ENCODE results near the gene ARHGAP22. TPM values are rescaled to one million over a fixed set of nuclear protein-coding genes. Genes with fewer than 3 reads are reported as not detected.

ARHGAP22 gene
- total RNA-seq, 1 donor = 45.6 TPM

DNA sequence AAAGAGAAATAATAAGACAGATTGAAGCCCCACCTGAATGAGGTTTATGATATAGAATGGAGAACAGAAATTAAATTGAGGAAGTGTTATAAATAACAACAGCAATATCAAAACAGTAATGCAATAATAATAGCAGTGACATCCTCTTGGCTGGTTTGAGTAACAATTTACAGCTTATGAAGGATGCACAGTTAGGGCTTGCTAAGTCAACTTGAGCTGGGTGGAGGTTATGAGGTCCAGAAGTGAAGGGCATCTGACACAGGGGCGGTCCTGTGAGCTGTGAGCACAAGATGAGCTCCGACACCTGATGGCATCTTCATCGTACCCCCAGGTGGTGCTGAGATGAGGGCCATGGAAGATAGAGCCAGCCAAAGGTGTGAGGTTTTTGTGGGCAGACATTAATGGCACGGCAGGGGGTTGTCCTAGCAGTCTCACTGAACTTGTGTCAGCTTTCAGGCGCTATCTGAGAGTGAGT is 30.5 kb downstream of the ARHGAP22 start:
- DNase-seq (ENCODE audit: insufficient read length, low spot score, missing footprints) = no peak

GRCh38 chr10:48573045-48573444 is 31.8 kb downstream of the ARHGAP22 start:
- DNase-seq (ENCODE audit: insufficient read length, low spot score, missing footprints) = no peak
- Histone ChIP-seq H4K20me1 (ENCODE audit: insufficient read depth, low read length) (peaks cover 27% of the 10 kb centered on the region), H3K4me3 (ENCODE audit: insufficient read depth, low read length) (no peak overlapping the region), H3K79me2 (ENCODE audit: insufficient read depth, low read length) (peaks cover 96% of the 10 kb centered on the region), H3K27me3 (ENCODE audit: insufficient read depth, low read length) (no peaks in the 10 kb centered on the region), H3K27ac (ENCODE audit: low read depth, low read length) (peak overlapping the region; percentile 26), H3K4me1 (ENCODE audit: insufficient read depth, low read length) (peaks cover 10% of the 10 kb centered on the region), H2AFZ (ENCODE audit: low read length) (no peak overlapping the region), H3K9me3 (ENCODE audit: low read depth, low read length) (no peaks in the 10 kb centered on the region), H3K36me3 (ENCODE audit: insufficient read depth, low read length) (peaks cover 31% of the 10 kb centered on the region), H3K4me2 (ENCODE audit: insufficient read depth, low read length) (no peak overlapping the region)
- TF ChIP-seq, protein P1, sequence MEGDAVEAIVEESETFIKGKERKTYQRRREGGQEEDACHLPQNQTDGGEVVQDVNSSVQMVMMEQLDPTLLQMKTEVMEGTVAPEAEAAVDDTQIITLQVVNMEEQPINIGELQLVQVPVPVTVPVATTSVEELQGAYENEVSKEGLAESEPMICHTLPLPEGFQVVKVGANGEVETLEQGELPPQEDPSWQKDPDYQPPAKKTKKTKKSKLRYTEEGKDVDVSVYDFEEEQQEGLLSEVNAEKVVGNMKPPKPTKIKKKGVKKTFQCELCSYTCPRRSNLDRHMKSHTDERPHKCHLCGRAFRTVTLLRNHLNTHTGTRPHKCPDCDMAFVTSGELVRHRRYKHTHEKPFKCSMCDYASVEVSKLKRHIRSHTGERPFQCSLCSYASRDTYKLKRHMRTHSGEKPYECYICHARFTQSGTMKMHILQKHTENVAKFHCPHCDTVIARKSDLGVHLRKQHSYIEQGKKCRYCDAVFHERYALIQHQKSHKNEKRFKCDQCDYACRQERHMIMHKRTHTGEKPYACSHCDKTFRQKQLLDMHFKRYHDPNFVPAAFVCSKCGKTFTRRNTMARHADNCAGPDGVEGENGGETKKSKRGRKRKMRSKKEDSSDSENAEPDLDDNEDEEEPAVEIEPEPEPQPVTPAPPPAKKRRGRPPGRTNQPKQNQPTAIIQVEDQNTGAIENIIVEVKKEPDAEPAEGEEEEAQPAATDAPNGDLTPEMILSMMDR (IDR thresholded peaks at IDR 0.05; ENCODE audit: extremely low read depth, low read depth, low read length) = no peak

More for the DNA sequence above, 30.5 kb downstream of the ARHGAP22 start:
- Histone ChIP-seq H3K36me3 (ENCODE audit: insufficient read depth, low read length) (peaks cover 31% of the 10 kb centered on the region), H3K27ac (ENCODE audit: low read depth, low read length) (no peak overlapping the region), H2AFZ (ENCODE audit: low read length) (no peak overlapping the region), H3K4me1 (ENCODE audit: insufficient read depth, low read length) (peaks cover 15% of the 10 kb centered on the region), H3K4me3 (ENCODE audit: insufficient read depth, low read length) (no peak overlapping the region), H3K27me3 (ENCODE audit: insufficient read depth, low read length) (no peaks in the 10 kb centered on the region), H3K9me3 (ENCODE audit: low read depth, low read length) (no peaks in the 10 kb centered on the region), H3K79me2 (ENCODE audit: insufficient read depth, low read length) (peaks cover 96% of the 10 kb centered on the region), H3K4me2 (ENCODE audit: insufficient read depth, low read length) (no peak overlapping the region), H4K20me1 (ENCODE audit: insufficient read depth, low read length) (peaks cover 19% of the 10 kb centered on the region)
- TF ChIP-seq, protein P1 (IDR thresholded peaks at IDR 0.05; ENCODE audit: extremely low read depth, low read depth, low read length) = no peak

- peak; percentile 91 for DNase-seq (ENCODE audit: insufficient read length, low spot score, missing footprints)
- peak overlapping the region; percentile 26 for H3K27ac ChIP-seq (ENCODE audit: low read depth, low read length)
- H3K27me3 ChIP-seq (ENCODE audit: insufficient read depth, low read length) = no peaks in the 10 kb centered on the region
- H4K20me1 ChIP-seq (ENCODE audit: insufficient read depth, low read length) = peaks cover 30% of the 10 kb centered on the region
- no peak overlapping the region for H2AFZ ChIP-seq (ENCODE audit: low read length)
- TF ChIP-seq, protein P1 (IDR thresholded peaks at IDR 0.05; ENCODE audit: extremely low read depth, low read depth, low read length) = no peak
- no peaks in the 10 kb centered on the region for H3K9me3 ChIP-seq (ENCODE audit: low read depth, low read length)
- H3K36me3 ChIP-seq (ENCODE audit: insufficient read depth, low read length) = peaks cover 37% of the 10 kb centered on the region
- peak overlapping the region; percentile 1 for H3K4me2 ChIP-seq (ENCODE audit: insufficient read depth, low read length)
- no peak overlapping the region for H3K4me3 ChIP-seq (ENCODE audit: insufficient read depth, low read length)
- H3K4me1 ChIP-seq (ENCODE audit: insufficient read depth, low read length) = peaks cover 10% of the 10 kb centered on the region
- peaks cover 98% of the 10 kb centered on the region for H3K79me2 ChIP-seq (ENCODE audit: insufficient read depth, low read length)
These were observed 32.5 kb downstream of the ARHGAP22 start for GRCh38 chr10:48572414-48572813.

- Histone ChIP-seq H3K27me3 (ENCODE audit: insufficient read depth, low read length) (no peaks in the 10 kb centered on the region), H3K36me3 (ENCODE audit: insufficient read depth, low read length) (peaks cover 39% of the 10 kb centered on the region), H3K27ac (ENCODE audit: low read depth, low read length) (no peak overlapping the region), H3K4me1 (ENCODE audit: insufficient read depth, low read length) (peaks cover 10% of the 10 kb centered on the region), H4K20me1 (ENCODE audit: insufficient read depth, low read length) (peaks cover 35% of the 10 kb centered on the region), H3K4me2 (ENCODE audit: insufficient read depth, low read length) (no peak overlapping the region), H3K9me3 (ENCODE audit: low read depth, low read length) (no peaks in the 10 kb centered on the region), H3K79me2 (ENCODE audit: insufficient read depth, low read length) (peaks cover 98% of the 10 kb centered on the region), H3K4me3 (ENCODE audit: insufficient read depth, low read length) (no peak overlapping the region), H2AFZ (ENCODE audit: low read length) (no peak overlapping the region)
- TF ChIP-seq, protein P1 (IDR thresholded peaks at IDR 0.05; ENCODE audit: extremely low read depth, low read depth, low read length) = no peak
- no peak for DNase-seq (ENCODE audit: insufficient read length, low spot score, missing footprints)
These were observed 36.3 kb downstream of the ARHGAP22 start for GRCh38 chr10:48568546-48568945.
